CD4-positive, alpha-beta T cell treated with Interleukin-17A for 1 hour (primary cell): ENCODE data around the gene ATXN7L3.
A peak's percentile ranks its signal among the peaks of the same experiment; 100 is the strongest.

ENCODE experiments used
- DNase-seq: peaks from one replicate; pipeline ENCODE4 v3.0.0-alpha.2; 2020

ATXN7L3 gene

DNA sequence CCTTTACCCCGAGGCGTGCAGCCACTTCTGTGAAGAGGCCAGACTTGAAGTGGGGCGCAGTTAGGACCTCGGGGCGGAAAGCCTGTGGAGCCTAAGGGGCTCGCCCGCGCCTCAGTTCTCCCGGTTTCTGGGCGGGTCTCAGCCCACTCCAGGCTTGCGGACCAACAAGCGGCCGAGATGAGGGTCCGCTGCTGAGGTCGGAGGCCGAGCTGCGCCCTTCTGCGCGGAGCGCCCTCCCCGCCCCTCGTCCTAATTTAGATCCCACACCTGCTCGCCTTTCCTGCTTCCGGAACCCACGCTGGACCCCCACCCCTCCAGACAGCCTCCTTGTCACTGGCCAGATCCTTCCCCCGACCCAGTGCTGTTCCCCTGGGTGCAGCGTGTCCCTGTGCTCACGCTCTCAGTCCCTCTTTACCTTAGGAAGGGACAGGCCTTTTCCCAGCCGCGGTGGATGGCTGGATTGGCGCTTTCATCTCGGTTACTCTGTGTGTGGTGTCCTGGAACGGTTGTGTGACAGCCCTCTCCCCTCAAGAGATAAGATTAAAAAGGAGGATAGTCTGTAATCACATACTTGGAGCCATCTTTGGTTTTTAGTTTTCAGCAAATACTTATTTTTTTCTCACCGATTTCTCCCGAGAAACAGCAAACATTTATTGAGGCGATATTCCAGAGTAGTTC, 933 bp upstream of the ATXN7L3 start:
- no peak for DNase-seq

DNA sequence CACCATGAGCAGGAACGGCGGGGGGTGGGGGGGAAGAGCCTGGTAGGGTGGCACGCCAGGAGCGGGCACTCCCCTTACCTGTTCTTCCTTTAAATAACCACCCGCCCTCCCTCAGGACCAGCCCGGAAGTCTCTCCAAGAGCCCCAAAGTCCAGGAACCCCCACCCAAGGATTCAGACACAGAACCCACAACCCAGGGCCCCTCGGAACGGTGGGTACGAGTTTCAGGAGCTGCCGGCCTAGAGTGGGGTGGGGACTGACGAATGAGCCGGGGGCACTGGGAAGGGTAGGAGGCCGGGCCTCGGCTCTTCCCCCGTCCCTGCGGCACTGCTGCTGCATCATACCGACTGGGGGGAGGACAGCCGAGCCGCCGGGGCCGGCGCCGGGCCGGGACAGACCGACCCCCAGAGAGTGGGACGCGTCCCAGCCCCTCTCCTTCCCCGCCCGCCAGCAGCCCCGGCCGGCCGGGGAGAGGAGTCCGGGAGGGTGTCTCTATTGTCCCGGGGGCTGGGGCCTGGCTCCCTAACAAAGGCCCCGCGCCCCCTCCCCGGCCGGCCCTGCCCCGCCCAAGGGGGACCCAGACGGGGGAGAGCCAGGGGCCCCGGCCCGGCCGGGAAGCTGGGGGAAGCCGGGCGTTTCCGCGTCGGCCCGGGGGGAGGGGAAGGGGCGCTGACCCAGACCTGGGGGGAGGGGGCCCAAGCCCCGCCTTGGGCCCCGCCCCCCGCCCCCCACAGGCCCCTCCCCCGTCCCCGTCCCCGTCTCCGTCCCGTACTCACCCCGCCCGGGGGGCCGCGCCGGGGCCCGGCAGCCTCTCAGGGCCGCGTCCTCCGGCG, 747 bp downstream of the ATXN7L3 start:
- peak; percentile 64 for DNase-seq

DNA sequence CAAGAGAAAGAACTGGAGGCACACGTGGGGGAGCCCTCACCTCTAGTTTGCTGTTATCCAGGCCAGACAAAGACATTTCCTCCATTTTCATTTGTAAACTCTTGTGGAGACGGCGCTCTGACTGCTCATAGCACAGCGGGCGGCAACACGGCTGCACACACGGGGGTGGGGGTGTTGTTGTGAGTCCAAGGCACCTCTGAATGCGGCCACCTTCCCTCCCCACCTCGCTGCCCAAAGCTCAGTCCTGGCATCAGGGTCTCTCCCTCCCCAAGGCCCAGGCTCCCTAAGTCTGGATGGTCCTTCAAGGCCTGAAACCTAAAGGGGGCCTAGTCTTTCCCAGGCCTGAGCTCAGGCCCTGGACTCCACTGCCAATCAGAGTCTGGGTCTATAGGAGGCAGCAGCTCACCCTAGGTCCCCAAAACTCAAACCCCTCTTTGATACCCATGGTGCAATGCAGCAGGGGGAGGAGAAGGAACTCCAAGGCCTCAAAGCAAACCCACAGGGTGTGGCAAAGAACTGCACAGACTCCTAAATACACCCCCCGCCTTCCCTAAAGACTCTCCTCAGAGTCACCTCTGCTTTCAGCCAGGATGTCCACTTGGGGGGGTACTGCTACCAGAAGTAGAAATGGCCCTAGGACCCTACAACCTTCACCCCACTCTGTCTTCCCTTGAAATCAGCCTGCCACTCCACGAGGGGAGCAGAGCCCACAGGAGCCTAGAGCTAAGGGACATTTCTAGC, 1.5 kb downstream of the ATXN7L3 start:
- peak; percentile 83 for DNase-seq

DNA sequence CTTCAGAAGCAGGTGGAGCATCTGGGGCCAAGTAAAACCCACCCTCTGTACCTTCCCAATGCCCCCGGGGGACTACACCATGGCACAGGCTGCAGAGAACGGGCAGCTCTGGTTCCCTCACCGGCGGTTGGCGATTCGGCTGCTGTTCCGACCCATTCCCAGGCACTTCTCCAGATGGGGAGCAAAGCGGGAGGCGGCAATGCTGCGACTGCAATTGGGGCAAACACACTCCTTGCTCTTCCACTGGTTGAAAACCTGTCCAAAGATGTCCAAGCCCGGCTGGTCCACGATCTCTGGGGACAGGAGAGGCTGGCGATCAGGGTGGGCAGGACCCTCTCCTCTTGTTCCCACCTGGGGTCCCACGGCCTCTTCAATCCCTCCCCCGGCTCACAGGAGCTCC, 2.6 kb downstream of the ATXN7L3 start:
- DNase-seq = no peak

DNA sequence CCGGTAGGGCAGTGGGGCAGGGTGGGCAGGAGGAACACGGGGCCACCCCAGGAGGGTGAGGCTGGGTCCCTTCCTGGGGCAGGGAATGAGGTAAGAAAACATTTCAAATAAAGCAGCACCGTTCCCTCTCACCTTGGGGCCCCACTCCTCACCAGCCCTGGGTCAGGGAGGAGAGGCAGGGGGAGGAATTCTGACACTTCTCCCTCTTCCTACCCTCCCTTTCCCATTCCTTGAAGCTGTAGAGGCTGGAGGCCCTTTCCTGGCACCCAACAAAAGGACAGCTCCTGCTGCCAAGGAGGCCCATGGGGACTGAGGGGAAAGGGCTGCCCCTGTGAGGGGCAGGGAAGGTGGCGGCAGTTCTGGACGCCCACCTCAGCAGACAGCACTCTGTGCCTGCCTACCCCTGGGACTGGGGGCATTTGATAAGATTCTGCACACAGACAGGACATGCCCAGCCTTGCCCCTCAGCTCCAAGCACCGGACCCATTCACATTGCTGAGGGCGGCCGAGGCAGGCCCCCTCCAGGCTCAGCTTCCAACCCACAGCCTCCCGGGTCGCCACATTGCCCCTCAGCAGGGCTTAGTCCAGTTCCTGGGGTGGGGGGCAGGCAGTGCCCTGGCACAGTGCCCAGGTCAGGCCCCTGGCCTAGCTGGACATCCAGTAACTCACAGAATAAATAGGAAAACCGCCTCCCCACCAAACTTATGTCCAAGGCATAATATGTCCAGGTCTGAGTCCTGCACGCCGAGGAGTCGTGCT, 6.2 kb downstream of the ATXN7L3 start:
- DNase-seq = no peak

DNA sequence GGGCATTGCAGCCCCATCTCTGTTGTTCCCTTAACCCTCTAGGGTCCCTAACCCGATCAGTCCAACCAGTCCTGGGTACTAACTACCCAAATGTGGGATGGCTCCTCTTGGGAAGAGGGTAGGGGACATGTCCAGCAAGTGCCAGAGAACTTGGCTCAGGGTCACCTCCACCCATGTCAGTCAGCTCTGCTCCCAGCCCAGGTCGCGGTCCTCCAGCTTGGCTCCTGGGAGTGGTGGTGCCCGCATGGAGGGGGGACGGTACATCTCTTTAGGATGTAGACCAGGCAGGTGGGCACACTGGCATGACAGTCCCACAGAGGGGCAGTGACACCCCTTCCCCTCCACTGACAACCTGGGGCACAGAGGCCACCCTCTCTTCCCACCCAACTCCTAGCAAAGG, 6.9 kb downstream of the ATXN7L3 start:
- no peak for DNase-seq

DNA sequence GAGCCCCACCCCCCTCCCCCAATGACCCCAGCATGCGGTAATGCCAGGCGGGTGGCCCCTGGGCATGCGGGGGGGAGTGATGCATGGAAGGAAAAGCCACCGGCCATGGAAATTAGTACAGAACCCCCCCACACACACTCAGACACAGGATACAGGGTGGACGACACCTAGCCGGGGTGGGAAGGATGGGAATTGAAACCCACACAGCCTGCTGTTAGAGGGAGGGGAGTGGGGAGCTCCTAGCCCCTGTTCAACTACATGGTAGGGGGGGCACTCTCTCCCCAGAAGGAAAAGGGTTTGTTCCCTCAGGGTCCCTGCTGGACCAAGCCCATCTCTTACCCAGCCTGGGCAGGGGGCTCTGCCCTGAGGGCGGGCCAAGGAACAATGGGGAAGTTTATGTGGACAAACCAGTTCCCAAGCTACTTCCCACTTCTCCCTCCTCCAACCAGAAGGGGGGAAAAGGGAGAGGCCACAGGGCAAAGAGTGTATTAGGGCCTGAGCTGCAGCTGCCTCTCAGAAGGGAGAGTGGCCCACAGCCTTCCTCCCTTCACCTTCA, 7.7 kb downstream of the ATXN7L3 start:
- no peak for DNase-seq

DNA sequence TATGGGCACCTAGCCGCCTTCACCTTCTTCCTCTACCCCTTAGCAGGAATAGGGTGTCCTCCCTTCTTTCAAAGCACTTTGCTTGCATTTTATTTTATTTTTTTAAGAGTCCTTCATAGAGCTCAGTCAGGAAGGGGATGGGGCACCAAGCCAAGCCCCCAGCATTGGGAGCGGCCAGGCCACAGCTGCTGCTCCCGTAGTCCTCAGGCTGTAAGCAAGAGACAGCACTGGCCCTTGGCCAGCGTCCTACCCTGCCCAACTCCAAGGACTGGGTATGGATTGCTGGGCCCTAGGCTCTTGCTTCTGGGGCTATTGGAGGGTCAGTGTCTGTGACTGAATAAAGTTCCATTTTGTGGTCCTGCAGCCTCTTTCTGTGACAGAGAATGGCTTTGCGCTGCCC, 8.3 kb downstream of the ATXN7L3 start:
- DNase-seq = no peak

DNA sequence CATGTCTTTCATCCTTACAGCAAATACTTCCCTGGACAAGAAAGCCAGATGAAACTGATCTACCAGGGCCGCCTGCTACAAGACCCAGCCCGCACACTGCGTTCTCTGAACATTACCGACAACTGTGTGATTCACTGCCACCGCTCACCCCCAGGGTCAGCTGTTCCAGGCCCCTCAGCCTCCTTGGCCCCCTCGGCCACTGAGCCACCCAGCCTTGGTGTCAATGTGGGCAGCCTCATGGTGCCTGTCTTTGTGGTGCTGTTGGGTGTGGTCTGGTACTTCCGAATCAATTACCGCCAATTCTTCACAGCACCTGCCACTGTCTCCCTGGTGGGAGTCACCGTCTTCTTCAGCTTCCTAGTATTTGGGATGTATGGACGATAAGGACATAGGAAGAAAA, 9.2 kb downstream of the ATXN7L3 start:
- DNase-seq = no peak

DNA sequence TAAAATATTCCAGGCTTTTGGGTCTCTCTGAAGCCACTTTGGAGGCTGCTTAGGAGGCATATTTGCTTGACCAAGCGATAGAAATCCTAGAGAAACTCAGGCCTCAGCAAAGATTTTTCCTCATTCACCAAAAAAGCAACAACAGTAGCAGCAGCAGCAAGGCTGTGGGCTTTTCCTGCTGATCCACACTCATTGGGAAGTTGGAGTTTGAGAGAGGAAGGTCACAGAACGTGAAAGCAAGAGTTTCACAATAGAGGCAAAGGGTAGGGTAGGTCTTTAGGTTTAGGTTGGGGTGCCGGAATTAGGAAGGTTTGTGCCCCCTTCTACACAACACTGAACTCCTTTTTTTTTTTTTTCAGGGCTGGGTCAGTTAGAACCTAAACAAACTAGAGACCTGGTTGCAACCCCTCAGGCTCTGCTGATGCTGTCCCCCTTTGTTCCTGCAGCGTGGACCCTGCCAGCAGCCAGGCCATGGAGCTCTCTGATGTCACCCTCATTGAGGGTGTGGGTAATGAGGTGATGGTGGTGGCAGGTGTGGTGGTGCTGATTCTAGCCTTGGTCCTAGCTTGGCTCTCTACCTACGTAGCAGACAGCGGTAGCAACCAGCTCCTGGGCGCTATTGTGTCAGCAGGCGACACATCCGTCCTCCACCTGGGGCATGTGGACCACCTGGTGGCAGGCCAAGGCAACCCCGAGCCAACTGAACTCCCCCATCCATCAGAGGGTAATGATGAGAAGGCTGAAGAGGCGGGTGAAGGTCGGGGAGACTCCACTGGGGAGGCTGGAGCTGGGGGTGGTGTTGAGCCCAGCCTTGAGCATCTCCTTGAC, 10.9 kb downstream of the ATXN7L3 start:
- DNase-seq = no peak

DNA sequence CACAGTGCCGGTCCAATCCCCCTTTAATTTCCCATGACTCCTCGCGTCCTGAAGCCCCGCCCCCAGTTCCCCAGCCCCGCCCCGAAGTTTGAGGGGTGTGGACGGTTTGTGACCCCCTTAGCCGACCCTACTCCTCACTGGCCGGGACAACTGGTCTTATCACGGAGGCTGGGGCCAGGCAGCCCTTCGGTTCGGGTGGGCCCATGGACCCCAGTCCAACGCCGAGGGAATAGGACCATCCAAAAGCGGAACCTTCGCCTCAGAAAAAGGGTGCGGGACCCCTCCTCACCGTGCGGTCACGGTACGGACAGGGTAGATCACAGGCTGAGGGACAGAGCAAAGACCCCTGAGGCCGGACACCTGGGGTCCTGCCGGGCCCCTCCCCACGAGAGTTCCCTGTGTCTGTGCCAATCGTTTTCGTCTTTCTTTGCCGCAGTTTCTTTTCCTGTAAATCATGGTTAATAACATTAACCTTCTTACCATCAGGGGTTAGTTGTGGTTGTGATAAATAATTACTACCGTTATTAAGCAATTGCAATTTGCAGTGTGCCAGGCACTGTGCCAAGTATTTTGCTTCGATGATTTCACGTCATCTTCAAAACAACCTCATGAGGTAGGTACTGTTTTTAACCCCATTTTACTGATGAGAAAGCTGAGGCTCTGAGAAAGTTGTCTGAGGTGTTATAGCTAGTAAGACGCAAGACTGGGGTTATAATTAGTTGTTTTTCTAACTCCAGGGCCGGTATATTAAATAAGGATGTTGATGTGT, 12.4 kb downstream of the ATXN7L3 start:
- peak; percentile 68 for DNase-seq

DNA sequence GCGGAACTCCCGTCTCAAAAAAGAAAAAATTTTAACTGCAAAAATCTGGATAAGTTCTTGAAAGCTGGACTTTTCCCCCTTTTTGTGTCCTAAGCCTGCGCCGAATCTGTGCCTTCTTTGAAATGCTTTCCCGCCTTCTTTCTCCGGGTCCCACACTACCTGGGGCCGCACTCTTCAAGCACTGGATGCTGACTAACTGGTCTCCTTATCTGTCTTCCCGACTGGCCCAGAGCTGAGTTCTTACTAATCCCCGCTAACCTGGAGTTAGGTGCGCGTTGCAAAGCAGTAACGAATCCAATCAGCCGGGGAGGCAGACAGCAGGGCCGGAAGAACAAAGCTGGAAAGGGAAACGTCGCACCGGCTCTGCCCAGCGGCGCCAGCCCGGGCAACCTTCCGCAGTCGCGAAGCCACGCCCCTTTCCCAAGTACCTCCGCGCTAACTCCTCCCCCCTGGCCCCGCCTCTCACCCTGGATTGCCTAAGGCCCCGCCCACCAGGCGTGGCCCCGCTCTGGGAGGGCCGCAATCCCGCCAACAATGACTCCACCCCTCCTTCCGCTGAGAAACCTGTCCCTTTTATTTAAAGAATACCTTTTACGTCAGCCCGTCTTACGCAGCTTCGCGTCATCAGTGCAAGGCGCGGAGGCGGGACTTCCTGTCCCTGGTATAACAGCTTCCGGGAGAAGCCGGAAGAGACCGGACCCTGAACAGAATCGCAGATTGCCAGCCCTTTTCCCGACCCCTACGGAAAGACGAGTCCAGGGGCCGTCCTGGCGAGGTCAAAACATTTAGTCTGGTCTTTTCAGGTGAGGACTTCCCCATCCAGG, 13.2 kb downstream of the ATXN7L3 start, which contains the start of gene TMUB2:
TMUB2 (plus strand) TSS at position 666 of the 824 bp plus-strand sequence. CDS start 737 bp downstream, outside the sequence.
- DNase-seq = peak; percentile 99

DNA sequence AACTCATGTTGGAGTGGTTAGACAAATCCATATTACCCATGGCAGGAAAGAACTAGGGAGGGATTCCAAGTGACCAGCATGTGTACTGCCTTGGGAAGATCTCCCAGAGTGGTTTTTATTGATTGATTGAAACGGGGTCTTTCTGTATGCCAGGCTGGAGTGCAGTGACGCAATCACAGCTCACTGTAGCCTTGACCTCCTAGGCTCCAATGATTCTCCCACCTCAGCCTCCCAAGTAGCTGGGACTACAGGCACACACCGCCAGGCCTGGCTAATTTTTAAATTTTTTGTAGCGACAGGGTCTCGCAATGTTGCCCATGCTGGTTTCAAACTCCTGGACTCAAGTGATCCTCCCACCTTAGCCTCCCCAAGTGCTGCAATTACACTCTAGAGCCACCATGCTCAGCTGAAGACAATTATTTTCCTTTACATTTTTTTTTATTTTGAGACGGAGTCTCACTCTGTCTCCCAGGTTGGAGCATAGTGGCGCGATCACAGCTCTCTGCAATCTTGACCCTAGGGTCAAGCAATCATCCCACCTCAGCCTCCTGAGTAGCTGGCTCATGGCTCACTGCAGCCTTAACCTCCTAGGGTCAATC, 15.4 kb downstream of the ATXN7L3 start:
- no peak for DNase-seq

DNA sequence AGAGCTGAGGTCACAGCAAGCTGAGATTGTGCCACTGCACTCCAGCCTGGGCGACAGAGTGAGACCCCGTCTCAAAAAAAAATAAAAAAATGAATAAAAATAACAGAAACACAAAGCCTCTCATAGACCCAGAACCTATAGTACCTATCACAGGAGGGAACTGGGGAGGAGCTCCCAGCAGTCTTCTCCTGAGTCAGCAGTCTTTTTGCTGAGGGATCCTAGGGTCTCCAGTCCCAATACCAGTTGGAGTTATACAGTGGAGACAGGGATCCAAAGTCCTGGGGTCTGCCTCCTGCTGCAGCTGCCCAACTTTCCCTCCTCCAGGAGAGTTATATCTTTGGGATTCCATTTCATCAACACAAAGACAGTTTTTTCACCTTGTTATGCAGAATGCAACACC, 16.7 kb downstream of the ATXN7L3 start:
- DNase-seq = no peak

DNA sequence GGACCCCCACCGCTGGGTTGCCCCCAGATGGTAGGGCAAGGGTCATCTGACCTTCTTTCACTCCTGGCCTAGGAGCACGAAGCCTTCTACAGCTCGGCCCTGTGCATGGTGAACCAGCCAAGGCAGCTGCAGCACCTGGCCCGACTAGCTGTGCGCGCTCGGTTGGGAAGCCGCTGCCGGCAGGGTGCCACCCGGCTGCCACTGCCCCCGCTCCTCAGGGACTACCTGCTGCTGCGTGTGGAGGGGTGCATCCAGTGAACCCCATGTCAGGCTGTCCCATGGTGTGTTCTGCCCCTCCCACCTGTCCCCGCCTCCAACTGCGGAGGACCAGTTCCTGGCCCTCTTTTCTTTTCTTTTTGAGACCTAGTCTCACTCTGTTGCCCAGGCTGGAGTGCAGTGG, 21.6 kb downstream of the ATXN7L3 start:
- DNase-seq = no peak

DNA sequence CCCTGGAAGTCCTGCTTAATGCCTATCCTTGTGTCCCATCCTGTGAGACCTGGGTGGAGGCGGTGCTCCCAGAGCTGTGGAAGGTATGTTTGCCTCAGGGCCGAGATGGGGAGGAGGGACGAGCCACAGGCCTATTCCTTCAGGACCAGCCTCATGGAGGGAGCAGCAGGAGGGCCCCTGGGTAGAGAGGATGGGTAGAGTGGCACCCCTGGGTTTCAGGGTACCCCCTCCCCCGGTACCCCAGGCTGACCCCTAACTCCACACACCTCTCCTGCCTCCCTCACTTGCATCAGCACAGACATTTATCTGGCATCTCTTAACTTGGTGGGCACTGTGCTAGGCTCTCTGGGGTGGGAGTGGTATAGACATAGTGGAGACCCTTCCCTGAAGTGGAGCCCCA, 22.0 kb downstream of the ATXN7L3 start:
- no peak for DNase-seq

DNA sequence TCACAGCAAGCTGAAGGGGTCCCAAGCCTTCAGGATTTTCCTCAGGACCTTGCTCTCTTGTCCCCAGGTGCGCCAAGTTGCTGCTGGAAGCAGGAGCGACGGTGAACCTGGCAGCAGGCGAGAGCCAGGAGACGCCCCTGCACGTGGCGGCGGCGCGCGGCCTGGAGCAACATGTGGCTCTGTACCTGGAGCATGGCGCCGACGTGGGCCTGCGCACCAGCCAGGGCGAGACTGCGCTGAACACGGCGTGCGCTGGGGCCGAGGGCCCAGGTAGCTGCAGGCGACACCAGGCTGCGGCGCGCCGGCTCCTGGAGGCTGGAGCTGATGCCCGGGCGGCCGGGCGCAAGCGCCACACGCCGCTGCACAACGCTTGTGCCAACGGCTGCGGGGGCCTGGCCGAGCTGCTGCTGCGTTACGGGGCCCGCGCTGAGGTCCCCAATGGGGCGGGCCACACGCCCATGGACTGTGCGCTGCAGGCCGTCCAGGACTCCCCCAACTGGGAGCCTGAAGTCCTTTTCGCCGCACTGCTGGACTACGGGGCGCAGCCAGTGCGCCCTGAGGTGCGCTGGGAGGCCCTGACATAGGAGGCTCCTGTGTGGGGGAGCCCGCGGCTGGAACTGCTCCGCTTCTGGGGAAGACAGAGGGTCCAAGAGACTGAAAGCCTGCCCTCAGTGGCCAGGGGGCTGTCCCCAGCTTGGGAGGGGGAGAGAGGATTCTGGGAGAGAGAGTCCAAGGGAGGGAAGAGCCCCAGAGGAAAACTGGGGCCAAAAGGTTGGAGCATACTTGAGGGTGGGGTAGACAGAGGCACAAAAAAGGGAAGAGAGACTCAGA, 22.8 kb downstream of the ATXN7L3 start:
- no peak for DNase-seq

DNA sequence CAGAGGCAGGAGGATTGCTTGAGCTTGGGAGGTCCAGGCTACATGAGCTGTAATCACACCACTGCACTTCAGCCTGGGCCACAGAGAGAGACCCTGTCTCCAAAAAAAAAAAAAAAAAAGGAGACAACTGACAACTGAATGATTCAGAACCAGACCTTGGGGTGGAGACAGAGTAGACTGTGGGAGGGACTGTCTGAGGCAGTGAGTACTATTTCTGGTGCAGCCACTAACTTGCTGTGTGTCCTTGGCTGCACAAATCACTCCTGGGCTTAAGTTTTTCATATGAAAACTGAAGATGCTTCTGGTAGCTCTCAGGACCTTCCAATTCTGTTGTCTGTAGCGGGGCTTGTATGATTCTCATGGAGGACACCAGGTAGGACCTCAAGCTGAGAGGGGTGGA, 23.4 kb downstream of the ATXN7L3 start:
- DNase-seq = no peak

DNA sequence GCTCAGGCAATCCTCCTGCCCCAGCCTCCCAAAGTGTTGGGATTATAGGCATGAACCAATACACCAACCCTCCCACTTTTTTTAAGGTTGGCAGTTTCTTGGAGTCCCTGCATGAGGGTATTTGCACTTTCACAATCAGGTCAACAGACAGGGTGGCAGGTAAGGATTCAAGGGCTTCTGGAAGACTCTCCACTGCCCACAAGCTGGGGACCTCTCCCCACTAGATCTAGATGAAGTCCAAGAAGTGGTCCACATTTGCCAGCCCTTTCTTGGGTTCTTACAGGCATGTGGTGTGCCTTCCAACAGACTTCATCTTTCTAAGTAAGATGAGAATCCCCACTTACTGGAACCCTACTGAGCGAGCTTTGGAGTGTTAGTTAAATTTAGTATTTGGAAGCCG, 25.3 kb downstream of the ATXN7L3 start:
- DNase-seq = no peak
